GM12878 (cell line): Measurements from ENCODE around the gene TMEM40.

Experiments used
- CBX5 ChIP-seq: sonication (generic); IDR thresholded peaks from 2 replicates; pipeline ENCODE4 v1.6.1; 2016; ENCODE audit warnings: low read depth, moderate library complexity, mild to moderate bottlenecking, inconsistent platforms
- CTCF ChIP-seq, 3 experiments: IDR thresholded peaks in 2 of 3; conservative IDR thresholded peaks in 1 of 3; 2 replicates each; pipeline ENCODE4 v1.5.1; 2011; ENCODE audit warnings: low read depth in 3 of 3, low read length in 3 of 3, mild to moderate bottlenecking in 3 of 3, control low read depth in 2 of 3, moderate library complexity in 2 of 3, inconsistent platforms in 1 of 3, mixed read lengths in 1 of 3; ENCODE audit not compliant: control insufficient read depth in 2 of 3, insufficient read depth in 1 of 3; ENCODE audit errors: extremely low read depth in 1 of 3
- EED ChIP-seq: sonication (generic); IDR thresholded peaks from 2 replicates; pipeline ENCODE4 v1.6.1; 2016; ENCODE audit warnings: antibody characterized with exemption, low read depth
- FOXK2 ChIP-seq: fragments of 450-650 bp; IDR thresholded peaks from 2 replicates; pipeline ENCODE4 v1.6.1; 2017; ENCODE audit warnings: mild to moderate bottlenecking, moderate library complexity
- FOXM1 ChIP-seq: IDR thresholded peaks from 2 replicates; pipeline ENCODE4 v1.6.1; 2012; ENCODE audit warnings: low read depth, mild to moderate bottlenecking, inconsistent platforms, low read length, moderate library complexity
- NR2C2 ChIP-seq: IDR thresholded peaks from 2 replicates; pipeline ENCODE4 v1.6.1; 2011; ENCODE audit warnings: borderline replicate concordance, low read depth; ENCODE audit not compliant: control insufficient read depth, insufficient read length
- NRF1 ChIP-seq: conservative IDR thresholded peaks from 2 replicates; pipeline ENCODE4 v1.6.1; 2011; ENCODE audit warnings: mild to moderate bottlenecking, low read depth, low read length, improper control_type of control experiment
- POLR2A ChIP-seq: IDR thresholded peaks from 2 replicates; pipeline ENCODE4 v1.6.1; 2011; ENCODE audit warnings: low read depth, mild to moderate bottlenecking, low read length
- RFX5 ChIP-seq: IDR thresholded peaks from 2 replicates; pipeline ENCODE4 v1.6.1; 2011; ENCODE audit warnings: low read depth, low read length, improper control_type of control experiment
- RUNX3 ChIP-seq: IDR thresholded peaks from 2 replicates; pipeline ENCODE4 v1.6.1; 2012; ENCODE audit warnings: low read length, inconsistent platforms
- ZZZ3 ChIP-seq: IDR thresholded peaks from 2 replicates; pipeline ENCODE4 v1.6.1; 2011; ENCODE audit warnings: low read depth; ENCODE audit not compliant: control insufficient read depth, insufficient read length

- TF ChIP-seq FOXK2 (no peak), CTCF (IDR thresholded peaks at IDR 0.05 in 2 of 3, conservative IDR thresholded peaks at IDR 0.05 in 1 of 3; ENCODE audit: control insufficient read depth in 2 of 3, extremely low read depth in 1 of 3, insufficient read depth in 1 of 3, low read depth in 3 of 3, low read length in 3 of 3) (no peak), RFX5 (no peak), NR2C2 (no peak), FOXM1 (no peak), ZZZ3 (no peak), CBX5 (no peak), NRF1 (no peak), POLR2A (no peak), RUNX3 (no peak), EED (no peak)
These were observed 12.6 kb downstream of the TMEM40 start for GRCh38 chr3:12746419-12746818.
